CD4-positive, alpha-beta T cell treated with Interleukin-15 for 1 hour (primary cell): ENCODE data around the gene UBE2I.
"Not testable (repeated sequence)": the region's sequence is repeated elsewhere in the genome, so short reads cannot be mapped to it uniquely, and the experiment has no call there.

Experiments
- DNase-seq: peaks from one replicate; pipeline ENCODE4 v3.0.0-alpha.2; 2020

UBE2I gene

GRCh38 chr16:1308977-1309885 is at the start of gene UBE2I:
Gene UBE2I (plus strand): TSS chr16:1309636. CDS start chr16:1314031, 4,395 bp downstream.
- peak; percentile 96 for DNase-seq

DNA sequence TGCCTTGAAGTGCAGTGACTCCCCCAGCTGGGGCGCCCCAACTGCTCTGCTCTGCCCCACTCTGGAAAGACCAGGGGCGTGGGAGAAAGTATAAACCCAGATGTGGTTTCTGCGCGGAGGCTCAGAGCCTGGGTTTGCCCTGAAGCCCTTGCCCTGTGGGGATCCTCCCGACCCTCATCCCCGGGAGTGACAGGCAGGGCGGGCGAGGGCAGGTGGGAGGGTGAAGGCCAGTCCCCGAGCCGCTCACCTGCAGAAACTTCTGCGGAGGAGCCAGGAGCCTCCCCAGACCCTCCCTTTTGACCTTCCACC is 49.7 kb upstream of the UBE2I start:
- DNase-seq = no peak

- no peak for DNase-seq
Measured at GRCh38 chr16:1260101-1260680, 49.2 kb upstream of the UBE2I start.

GRCh38 chr16:1261131-1261892 is 48.1 kb upstream of the UBE2I start:
- no peak for DNase-seq

DNA sequence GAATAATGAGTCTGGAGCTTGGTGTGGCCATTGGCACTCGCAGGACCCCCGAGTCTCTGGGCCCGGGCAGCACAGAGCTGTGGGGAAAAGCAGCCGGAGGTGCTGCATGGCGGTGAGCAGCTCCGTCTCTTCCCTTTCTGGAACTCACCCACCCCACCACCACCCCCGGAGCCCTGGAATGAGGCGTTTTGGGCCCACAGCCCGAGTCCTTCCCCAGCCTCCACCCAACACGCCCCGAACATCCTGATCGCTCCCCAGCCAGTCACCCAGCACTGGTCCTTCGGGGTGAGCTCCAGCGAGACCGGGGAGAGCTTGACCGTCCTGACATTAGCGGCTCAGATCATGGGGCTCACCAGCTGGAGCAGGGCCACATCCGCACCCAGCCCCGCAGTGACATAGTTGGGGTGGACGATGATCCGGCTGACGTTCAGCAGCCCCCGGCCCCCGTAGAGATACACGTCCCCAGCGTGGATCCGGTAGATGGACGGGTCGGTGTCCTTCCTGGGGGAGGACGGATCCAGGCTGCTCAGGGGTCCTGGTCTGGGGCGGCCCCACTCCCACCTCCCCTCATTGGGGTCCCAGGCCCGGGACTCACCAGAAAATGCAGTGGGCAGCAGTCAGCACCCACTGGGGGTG is 47.1 kb upstream of the UBE2I start:
- DNase-seq = no peak

GRCh38 chr16:1262846-1263221 is 46.6 kb upstream of the UBE2I start:
- no peak for DNase-seq

GRCh38 chr16:1263591-1264344 is 45.7 kb upstream of the UBE2I start:
- no peak for DNase-seq

DNA sequence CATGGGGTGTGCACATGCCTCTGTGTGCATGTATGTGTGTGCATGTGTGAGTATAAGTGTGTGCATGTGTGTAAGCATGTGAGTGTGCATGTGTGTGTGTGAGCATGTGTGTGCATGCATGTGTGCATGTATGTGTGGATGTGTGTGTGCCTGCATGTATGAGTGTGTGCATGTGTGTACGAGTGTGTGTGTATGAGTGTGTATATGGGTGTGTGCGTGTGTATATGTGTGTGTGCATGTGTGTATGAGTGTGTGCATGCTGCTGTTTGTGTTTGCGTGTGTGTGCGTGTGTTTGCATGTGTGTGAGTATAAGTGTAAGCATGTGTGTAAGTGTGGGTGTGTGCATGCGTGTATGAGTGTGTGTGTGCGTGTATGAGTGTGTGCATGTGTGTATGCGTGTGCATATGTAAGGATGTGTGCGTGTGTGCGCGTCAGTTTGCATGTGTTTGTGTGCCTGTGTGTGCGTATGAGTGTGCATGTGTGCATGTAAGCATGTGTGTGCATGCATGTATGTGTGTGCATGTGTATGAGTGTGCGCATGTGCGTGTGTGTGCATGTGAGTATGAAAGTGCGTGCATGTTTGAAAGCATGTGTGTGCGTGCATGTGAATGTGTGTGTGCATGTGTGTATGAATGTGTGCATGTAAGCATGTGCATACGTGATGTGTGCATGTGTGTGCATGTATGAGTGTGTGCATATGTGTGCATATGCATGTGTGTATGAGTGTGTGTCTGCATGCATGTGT is 44.9 kb upstream of the UBE2I start:
- DNase-seq = no peak

DNA sequence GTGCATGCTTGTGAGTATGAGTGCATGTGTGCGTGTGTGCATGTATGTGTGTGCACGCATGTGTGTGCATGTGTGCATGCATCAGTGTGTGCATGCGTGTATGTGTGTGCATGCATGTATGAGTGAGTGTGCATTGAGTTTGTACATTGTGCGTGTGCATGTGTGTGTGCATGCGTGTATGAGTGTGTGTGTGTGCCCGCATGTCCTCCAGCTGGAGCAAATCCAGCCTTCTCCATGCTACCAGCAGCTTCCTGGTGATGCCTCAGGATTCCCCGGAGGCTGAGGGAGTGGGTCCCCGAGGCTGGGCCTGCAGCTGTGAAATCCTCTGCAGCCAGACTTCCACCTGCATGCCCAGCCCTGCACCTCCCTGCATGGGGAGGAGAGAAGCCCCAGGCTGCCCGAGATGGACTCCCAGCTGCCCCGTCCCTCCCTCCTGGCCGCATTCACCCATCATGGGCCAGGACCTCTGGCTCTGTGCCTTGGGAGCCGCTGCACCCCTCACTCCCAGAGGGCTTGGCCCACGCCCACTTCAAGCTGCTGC is 44.3 kb upstream of the UBE2I start:
- DNase-seq = no peak

DNA sequence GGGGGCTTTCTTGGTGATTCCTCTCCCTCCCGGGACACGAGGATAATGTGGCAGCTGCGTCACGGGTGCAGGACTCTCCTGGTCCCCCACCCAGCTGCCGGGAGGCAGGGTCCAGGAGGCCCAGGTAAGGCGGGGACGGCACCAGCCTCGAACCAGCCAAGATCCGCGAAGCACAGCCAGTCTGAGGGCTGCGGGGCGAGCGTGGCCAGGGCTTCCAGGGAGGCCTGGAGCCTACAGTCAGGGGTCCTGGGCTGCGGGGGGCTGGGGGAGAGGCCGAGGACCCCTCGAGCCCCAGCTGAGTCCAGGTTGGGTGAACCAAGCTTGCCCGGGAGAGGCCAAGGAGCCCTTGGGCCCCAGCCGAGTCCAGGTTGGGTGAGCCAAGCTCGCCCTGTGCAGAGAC is 43.6 kb upstream of the UBE2I start:
- DNase-seq = no peak

DNA sequence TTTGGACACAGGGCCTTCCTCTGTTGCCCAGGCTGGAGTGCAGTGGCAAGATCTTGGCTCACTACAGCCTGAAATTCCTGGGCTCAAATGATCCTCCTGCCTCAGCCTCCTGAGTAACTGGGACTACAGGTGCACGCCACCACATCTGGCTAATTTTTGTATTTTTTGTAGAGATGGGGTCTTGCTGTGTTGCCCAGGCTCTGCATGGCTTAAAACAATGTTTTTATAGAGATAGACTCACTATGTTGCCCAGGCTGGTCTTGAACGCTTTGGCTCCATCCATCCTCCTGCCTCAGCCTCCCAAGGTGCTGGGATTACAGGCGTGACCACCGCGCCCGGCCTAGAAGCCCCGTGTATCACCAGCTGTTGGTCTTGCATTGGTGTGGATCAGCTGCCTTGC is 40.0 kb upstream of the UBE2I start:
- not testable (repeated sequence) for DNase-seq

- DNase-seq = no peak
Measured at GRCh38 chr16:1271380-1271723, 38.1 kb upstream of the UBE2I start.

GRCh38 chr16:1271724-1272413 is 37.6 kb upstream of the UBE2I start:
- DNase-seq = not testable (repeated sequence)

GRCh38 chr16:1272453-1273198 is 36.8 kb upstream of the UBE2I start:
- DNase-seq = no peak

- no peak for DNase-seq
Measured at GRCh38 chr16:1273816-1274215, 35.6 kb upstream of the UBE2I start.

DNA sequence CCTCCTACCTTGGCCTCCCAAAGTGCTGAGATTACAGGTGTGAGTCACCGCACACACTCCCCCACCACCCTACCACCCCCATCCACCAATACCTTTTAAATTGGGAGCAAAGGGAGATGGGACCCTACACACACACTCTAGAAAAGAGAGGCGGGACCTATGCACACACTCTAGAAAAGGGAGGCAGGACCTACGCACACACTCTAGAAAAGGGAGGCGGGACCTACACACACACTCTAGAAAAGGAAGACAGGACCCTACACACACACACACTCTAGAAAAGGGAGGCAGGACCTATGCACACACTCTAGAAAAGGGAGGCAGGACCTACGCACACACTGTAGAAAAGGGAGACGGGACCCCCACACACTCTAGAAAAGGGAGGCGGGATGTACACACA is 34.7 kb upstream of the UBE2I start:
- DNase-seq = no peak

GRCh38 chr16:1275791-1276579 is 33.5 kb upstream of the UBE2I start:
- DNase-seq = no peak

GRCh38 chr16:1276580-1276878 is 32.9 kb upstream of the UBE2I start:
- no peak for DNase-seq

- no peak for DNase-seq
Measured at GRCh38 chr16:1277151-1277598, 32.3 kb upstream of the UBE2I start.
